Lower lobe of right lung (tissue), 2 donors: ENCODE data around the gene JAKMIP1. TPM values are rescaled to one million over a fixed set of nuclear protein-coding genes. Genes with fewer than 3 reads are reported as not detected.

Experiments
- ATAC-seq, 2 donors: fragments of 200-7000 bp; cut with Tn5 transposase; one replicate each; pipeline ENCODE4 v1.9.1; 2020 to 2022; ENCODE audit warnings: mild to moderate bottlenecking in 2 of 2, moderate library complexity in 2 of 2
- DNase-seq: peaks from one replicate; pipeline ENCODE4 v3.0.0-alpha.2; 2020
- H3K27ac ChIP-seq: fragments of 200-600 bp; one replicate; pipeline ENCODE4 v1.8.0; 2022
- H3K27me3 ChIP-seq: fragments of 200-600 bp; one replicate; pipeline ENCODE4 v1.8.0; 2022; ENCODE audit warnings: low read depth
- H3K36me3 ChIP-seq: fragments of 200-600 bp; one replicate; pipeline ENCODE4 v1.8.0; 2022; ENCODE audit warnings: mild to moderate bottlenecking
- H3K4me1 ChIP-seq: fragments of 200-600 bp; one replicate; pipeline ENCODE4 v1.8.0; 2022
- H3K4me3 ChIP-seq: fragments of 200-600 bp; one replicate; pipeline ENCODE4 v1.8.0; 2022; ENCODE audit warnings: mild to moderate bottlenecking
- H3K9me3 ChIP-seq: fragments of 200-600 bp; one replicate; pipeline ENCODE4 v1.8.0; 2022
- intact Hi-C: fragments of 100-400 bp; cut with DNase I; formaldehyde crosslinking; loops from one replicate; pipeline ENCODE4 v1.11.0; 2022
- total RNA-seq: library from RNA; stranded (reverse); fragmentation: NEBNext Ultra II Directional; extraction: Animal tissue kit (Norgen Biotek cat#: 25700); gene quantifications from one replicate; pipeline ENCODE4 v1.2.1, GENCODE V29; 2021
- TF ChIP-seq, protein P1 (sequence below): fragments of 200-600 bp; IDR thresholded peaks from one replicate; pipeline ENCODE4 v1.8.0; 2022; ENCODE audit warnings: antibody characterized with exemption, mild to moderate bottlenecking
- donor health status: DM: no; HTN: yes; CAD: no; lungs with severe emphysema.

The JAKMIP1 gene
- total RNA-seq, 1 donor from 2014 or later, result 0.65 TPM

DNA sequence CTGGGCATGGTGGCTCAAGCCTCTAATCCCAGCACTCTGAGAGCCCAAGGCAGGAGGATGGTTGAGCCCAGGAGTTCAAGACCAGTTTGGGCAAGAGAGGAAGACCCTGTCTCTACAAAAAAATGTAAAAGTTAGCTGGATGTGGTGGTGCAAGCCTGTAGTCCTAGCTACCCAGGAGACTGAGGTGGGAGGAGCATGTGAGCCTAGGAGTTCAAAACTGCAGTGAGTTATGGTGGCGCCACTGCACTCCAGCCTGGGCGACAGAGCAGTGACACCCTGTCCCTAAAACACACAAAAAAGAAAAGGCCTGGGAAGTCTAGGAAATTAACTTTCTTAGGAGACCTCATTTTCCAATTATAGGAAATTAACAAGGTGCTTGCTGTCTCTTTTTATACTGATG is 76.8 kb downstream of the JAKMIP1 start:
- no peaks in the 10 kb centered on the region for H3K36me3 ChIP-seq
- TF ChIP-seq, protein P1, sequence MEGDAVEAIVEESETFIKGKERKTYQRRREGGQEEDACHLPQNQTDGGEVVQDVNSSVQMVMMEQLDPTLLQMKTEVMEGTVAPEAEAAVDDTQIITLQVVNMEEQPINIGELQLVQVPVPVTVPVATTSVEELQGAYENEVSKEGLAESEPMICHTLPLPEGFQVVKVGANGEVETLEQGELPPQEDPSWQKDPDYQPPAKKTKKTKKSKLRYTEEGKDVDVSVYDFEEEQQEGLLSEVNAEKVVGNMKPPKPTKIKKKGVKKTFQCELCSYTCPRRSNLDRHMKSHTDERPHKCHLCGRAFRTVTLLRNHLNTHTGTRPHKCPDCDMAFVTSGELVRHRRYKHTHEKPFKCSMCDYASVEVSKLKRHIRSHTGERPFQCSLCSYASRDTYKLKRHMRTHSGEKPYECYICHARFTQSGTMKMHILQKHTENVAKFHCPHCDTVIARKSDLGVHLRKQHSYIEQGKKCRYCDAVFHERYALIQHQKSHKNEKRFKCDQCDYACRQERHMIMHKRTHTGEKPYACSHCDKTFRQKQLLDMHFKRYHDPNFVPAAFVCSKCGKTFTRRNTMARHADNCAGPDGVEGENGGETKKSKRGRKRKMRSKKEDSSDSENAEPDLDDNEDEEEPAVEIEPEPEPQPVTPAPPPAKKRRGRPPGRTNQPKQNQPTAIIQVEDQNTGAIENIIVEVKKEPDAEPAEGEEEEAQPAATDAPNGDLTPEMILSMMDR, result no peak
- no peak overlapping the region for H3K4me3 ChIP-seq
- ATAC-seq (no peak), DNase-seq (no peak)
- H3K4me1 ChIP-seq, result no peaks in the 10 kb centered on the region
- no peaks in the 10 kb centered on the region for H3K9me3 ChIP-seq
- H3K27me3 ChIP-seq, result no peaks in the 10 kb centered on the region
- H3K27ac ChIP-seq, result no peak overlapping the region
- intact Hi-C loops, result no loop called here

DNA sequence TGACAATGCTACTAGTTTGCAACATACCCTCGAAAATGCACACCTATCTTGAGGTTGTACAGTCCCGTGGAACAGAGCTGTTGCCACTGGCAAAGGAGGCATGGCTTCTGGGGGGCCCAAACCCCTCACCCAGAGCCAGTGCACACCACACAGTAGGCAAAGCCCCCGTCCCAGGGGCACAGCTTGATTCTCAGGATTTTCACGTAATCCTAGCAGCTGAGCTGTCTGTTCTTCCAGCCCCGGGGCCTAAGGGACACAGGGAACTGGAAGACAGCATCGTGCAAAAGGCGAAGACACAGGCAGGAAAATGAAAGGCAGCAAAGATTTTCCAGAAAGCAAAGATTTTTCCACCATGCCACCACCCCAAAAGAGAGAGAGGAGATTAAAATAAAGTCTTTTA is 77.2 kb downstream of the JAKMIP1 start:
- no peak for DNase-seq
- Histone ChIP-seq H3K4me3 (no peak overlapping the region), H3K27me3 (no peaks in the 10 kb centered on the region), H3K27ac (no peak overlapping the region), H3K4me1 (no peaks in the 10 kb centered on the region), H3K9me3 (no peaks in the 10 kb centered on the region), H3K36me3 (no peaks in the 10 kb centered on the region)
- no peak for ATAC-seq
- intact Hi-C loops, result no loop called here
- TF ChIP-seq, protein P1, result no peak

DNA sequence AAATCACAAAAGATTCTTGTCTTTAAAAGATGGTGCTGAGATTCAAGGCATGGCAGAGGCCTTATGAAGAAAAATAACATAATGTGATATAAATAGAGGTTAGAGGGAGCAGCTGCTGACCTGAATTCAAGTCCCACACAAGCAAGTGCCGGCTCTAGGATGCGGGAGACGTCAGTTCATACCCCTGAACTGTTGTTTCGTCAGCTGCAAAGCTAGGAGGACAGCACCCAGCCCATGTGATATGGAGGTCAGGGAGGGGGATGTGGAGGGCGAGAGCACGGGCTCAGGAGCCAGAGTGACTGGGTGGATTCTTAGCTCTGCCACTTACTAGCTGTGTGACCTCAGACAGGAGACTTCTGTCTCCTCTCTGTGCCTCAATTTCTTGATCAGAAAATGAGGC is 77.9 kb downstream of the JAKMIP1 start:
- Histone ChIP-seq H3K27me3 (no peaks in the 10 kb centered on the region), H3K4me1 (no peaks in the 10 kb centered on the region), H3K36me3 (no peaks in the 10 kb centered on the region), H3K9me3 (no peaks in the 10 kb centered on the region), H3K4me3 (no peak overlapping the region), H3K27ac (no peak overlapping the region)
- intact Hi-C loops, result no loop called here
- DNase-seq (no peak), ATAC-seq (no peak)
- TF ChIP-seq, protein P1, result no peak

DNA sequence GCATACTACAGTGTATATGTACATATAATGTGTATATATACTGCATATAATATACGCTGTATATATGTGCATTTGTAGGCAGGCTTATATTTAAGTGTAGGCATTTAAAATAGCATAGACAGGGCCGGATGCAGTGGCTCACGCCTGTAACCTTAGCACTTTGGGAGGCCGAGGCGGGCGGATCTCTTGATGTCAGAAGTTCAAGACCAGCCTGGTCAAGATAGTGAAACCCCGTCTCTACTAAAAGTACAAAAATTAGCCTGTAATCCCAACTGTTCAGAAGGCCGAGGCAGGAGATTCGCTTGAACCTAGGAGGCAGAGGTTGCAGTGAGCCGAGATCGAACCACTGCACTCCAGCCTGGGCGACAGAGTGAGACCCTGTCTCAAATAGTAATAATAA is 78.4 kb downstream of the JAKMIP1 start:
- intact Hi-C loops, result no loop called here
- TF ChIP-seq, protein P1, result no peak

DNA sequence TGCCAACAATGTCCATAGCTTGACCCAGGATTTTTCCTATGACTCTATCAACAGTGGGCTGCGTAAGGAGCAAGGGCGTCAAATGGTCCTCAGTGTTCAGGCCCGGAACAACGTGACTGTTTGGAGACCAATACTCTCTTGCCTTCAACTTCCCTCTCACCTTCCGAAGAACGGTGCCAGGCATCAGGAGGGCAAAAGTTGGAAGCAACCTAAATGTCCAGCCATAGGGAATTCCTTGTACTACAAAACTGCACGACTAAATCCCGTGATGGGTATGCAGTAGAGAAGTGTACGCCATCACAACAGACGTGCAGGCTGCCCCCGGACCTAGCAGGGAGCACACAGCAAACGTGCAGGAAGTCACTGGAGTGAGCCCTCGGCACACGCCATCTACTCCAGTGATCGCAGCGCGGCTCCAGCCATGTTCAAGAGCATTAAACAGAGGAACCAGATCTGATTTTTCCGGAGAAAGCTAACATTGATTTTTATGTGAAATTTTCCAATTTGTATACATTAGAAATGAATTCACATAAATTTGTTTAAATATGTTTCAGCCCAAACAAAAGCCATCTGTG is 79.0 kb downstream of the JAKMIP1 start:
- Histone ChIP-seq H3K4me1 (no peaks in the 10 kb centered on the region), H3K27ac (no peak overlapping the region), H3K4me3 (no peak overlapping the region), H3K9me3 (no peaks in the 10 kb centered on the region), H3K36me3 (no peaks in the 10 kb centered on the region), H3K27me3 (no peaks in the 10 kb centered on the region)
- intact Hi-C loops, result no loop called here
- ATAC-seq (no peak), DNase-seq (no peak)
- TF ChIP-seq, protein P1, result no peak

More for the DNA sequence above, 78.4 kb downstream of the JAKMIP1 start:
- H3K36me3 ChIP-seq, result no peaks in the 10 kb centered on the region
- no peaks in the 10 kb centered on the region for H3K4me1 ChIP-seq
- no peaks in the 10 kb centered on the region for H3K27me3 ChIP-seq
- no peak overlapping the region for H3K4me3 ChIP-seq
- DNase-seq (no peak), ATAC-seq (no peak)
- H3K27ac ChIP-seq, result no peak overlapping the region
- H3K9me3 ChIP-seq, result no peaks in the 10 kb centered on the region
